NCI-H82 treated with DMSO at 0.1 percent for 48 hours (cell line): Measurements from ENCODE around the gene HOXA7.

Experiments
- DNase-seq: peaks from one replicate; lab custom pipeline; 2025; ENCODE audit not compliant: unreplicated experiment; lab: John Stamatoyannopoulos, UW

HOXA7 gene

GRCh38 chr7:27137640-27138315 is 18.7 kb downstream of the HOXA7 start:
- no peak for DNase-seq

GRCh38 chr7:27134392-27134791 is 22.1 kb downstream of the HOXA7 start:
- no peak for DNase-seq

GRCh38 chr7:27133409-27134231 is 22.9 kb downstream of the HOXA7 start:
- DNase-seq, result no peak

- no peak for DNase-seq
Measured at GRCh38 chr7:27132978-27133377, 23.5 kb downstream of the HOXA7 start.

- DNase-seq, result peak; percentile 35
Measured at GRCh38 chr7:27132214-27132613, 24.3 kb downstream of the HOXA7 start.

- DNase-seq, result no peak
Measured at GRCh38 chr7:27131390-27131819, 25.1 kb downstream of the HOXA7 start.

- peak; percentile 64 for DNase-seq
Measured at GRCh38 chr7:27130540-27131389, 25.7 kb downstream of the HOXA7 start, which contains the start of gene HOXA4. Gene HOXA4, minus strand, starts transcription at chr7:27130757. Its CDS starts 24 bp downstream, at chr7:27130733.

- no peak for DNase-seq
Measured at GRCh38 chr7:27129729-27130539, 26.5 kb downstream of the HOXA7 start.

GRCh38 chr7:27128776-27129728 is 27.4 kb downstream of the HOXA7 start:
- no peak for DNase-seq

GRCh38 chr7:27128034-27128433 is 28.4 kb downstream of the HOXA7 start:
- DNase-seq, result no peak

- DNase-seq, result no peak
Measured at GRCh38 chr7:27126596-27127327, 29.7 kb downstream of the HOXA7 start.

- no peak for DNase-seq
Measured at GRCh38 chr7:27125986-27126394, 30.5 kb downstream of the HOXA7 start.

GRCh38 chr7:27124902-27125689 is 31.4 kb downstream of the HOXA7 start:
- no peak for DNase-seq

- no peak for DNase-seq
Measured at GRCh38 chr7:27124096-27124901, 32.2 kb downstream of the HOXA7 start.

GRCh38 chr7:27123477-27124053 is 32.9 kb downstream of the HOXA7 start:
- DNase-seq, result no peak

GRCh38 chr7:27123007-27123476 is 33.4 kb downstream of the HOXA7 start:
- no peak for DNase-seq
